B cell (primary cell): ENCODE measurements around the gene VIPR2.

Experiments
- EZH2 ChIP-seq: IDR thresholded peaks from 2 replicates; pipeline ENCODE4 v1.6.1; 2012; ENCODE audit warnings: borderline replicate concordance, low read depth, mild to moderate bottlenecking, moderate library complexity, low read length; ENCODE audit not compliant: insufficient read depth, poor library complexity, severe bottlenecking
- TF ChIP-seq, protein P1 (sequence below): fragments of 200-600 bp; IDR thresholded peaks from one replicate; pipeline ENCODE4 v1.8.0; 2022; ENCODE audit warnings: antibody characterized with exemption, mild to moderate bottlenecking

DNA sequence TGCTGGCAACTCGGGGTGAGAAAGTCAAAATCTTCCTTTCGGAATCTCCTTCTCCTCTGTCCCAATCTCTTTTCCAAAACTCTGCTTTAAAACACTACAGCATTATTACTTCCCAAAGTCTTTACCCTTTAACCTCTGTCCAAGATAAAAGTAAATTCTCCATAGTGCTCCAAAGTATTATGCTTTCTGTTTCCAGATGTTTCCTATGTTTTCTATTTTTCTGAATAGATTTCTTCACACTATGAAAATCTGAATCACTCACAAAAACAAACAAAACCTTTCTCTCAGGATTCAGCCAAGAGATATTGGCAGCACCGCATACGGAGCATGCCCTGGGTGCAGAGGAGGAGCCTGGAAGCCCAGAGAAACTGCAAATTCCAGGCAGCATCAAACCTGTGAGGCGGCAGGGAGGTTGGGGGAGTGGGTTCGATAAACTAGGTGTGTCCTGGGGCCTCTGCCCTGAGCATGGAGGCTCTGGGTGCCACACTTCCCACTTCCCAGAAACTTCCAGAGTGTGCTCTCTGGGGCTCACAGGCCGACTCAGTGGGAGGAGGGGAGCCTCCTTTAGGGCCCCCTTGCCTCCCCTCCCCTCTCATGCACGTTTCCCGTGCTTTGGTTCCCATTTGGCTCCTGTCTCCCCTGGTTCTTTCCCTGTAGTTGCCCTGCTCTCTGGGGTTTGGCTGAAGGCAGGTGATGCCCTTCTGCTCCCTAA, 35.6 kb downstream of the VIPR2 start:
- TF ChIP-seq, protein P1, sequence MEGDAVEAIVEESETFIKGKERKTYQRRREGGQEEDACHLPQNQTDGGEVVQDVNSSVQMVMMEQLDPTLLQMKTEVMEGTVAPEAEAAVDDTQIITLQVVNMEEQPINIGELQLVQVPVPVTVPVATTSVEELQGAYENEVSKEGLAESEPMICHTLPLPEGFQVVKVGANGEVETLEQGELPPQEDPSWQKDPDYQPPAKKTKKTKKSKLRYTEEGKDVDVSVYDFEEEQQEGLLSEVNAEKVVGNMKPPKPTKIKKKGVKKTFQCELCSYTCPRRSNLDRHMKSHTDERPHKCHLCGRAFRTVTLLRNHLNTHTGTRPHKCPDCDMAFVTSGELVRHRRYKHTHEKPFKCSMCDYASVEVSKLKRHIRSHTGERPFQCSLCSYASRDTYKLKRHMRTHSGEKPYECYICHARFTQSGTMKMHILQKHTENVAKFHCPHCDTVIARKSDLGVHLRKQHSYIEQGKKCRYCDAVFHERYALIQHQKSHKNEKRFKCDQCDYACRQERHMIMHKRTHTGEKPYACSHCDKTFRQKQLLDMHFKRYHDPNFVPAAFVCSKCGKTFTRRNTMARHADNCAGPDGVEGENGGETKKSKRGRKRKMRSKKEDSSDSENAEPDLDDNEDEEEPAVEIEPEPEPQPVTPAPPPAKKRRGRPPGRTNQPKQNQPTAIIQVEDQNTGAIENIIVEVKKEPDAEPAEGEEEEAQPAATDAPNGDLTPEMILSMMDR = no peak
- no peak for TF ChIP-seq EZH2
